Progenitor cell of endocrine pancreas (in vitro differentiated cells): ENCODE measurements around the gene PKD2. TPM values are rescaled to one million over a fixed set of nuclear protein-coding genes. Genes with fewer than 3 reads are reported as not detected.

Experiments used
- DNase-seq: peaks from one replicate; pipeline ENCODE4 v3.0.0; 2021; ENCODE audit warnings: low spot score; ENCODE audit not compliant: unreplicated experiment
- H3K27ac Mint-ChIP-seq: 2 replicates; pipeline ENCODE4 v1.8.0; 2021; ENCODE audit warnings: mild to moderate bottlenecking, moderate library complexity, mixed read lengths
- H3K27me3 Mint-ChIP-seq: 2 replicates; pipeline ENCODE4 v1.8.0; 2021; ENCODE audit warnings: mixed read lengths
- H3K36me3 Mint-ChIP-seq: 2 replicates; pipeline ENCODE4 v1.8.0; 2022; ENCODE audit warnings: mixed read lengths; ENCODE audit not compliant: insufficient read depth
- H3K4me1 Mint-ChIP-seq: 2 replicates; pipeline ENCODE4 v1.8.0; 2021; ENCODE audit warnings: low read depth, mixed read lengths
- H3K4me3 Mint-ChIP-seq: 2 replicates; pipeline ENCODE4 v1.8.0; 2021; ENCODE audit warnings: low read depth, mild to moderate bottlenecking, moderate library complexity, mixed read lengths
- H3K9me3 Mint-ChIP-seq: 2 replicates; pipeline ENCODE4 v1.8.0; 2021; ENCODE audit warnings: low read depth, mixed read lengths
- CTCF ChIP-seq: fragments of 200-600 bp; sonication (generic); IDR thresholded peaks from one replicate; pipeline ENCODE4 v1.5.0; 2021; ENCODE audit warnings: antibody characterized with exemption, mild to moderate bottlenecking; ENCODE audit not compliant: unreplicated experiment
- total RNA-seq: library from RNA; stranded (reverse); gene quantifications from 2 replicates; pipeline ENCODE4 v1.2.1, GENCODE V29; 2021

The PKD2 gene
- total RNA-seq, 1 donor from 2014 or later: 41.1 TPM

GRCh38 chr4:88030565-88031310, 23.3 kb downstream of the PKD2 start:
- H3K4me1 Mint-ChIP-seq: no peaks in the 10 kb centered on the region
- H3K27ac Mint-ChIP-seq: no peak overlapping the region
- no peak for TF ChIP-seq CTCF
- H3K27me3 Mint-ChIP-seq: no peaks in the 10 kb centered on the region
- peaks cover 6% of the 10 kb centered on the region for H3K9me3 Mint-ChIP-seq
- no peak overlapping the region for H3K4me3 Mint-ChIP-seq
- peaks cover 21% of the 10 kb centered on the region for H3K36me3 Mint-ChIP-seq
- DNase-seq: no peak

GRCh38 chr4:88033309-88033708, 25.9 kb downstream of the PKD2 start:
- Mint-ChIP-seq H3K36me3 (peaks cover 21% of the 10 kb centered on the region), H3K4me3 (no peak overlapping the region), H3K9me3 (no peaks in the 10 kb centered on the region), H3K27me3 (no peaks in the 10 kb centered on the region), H3K27ac (no peak overlapping the region), H3K4me1 (no peaks in the 10 kb centered on the region)
- peak; percentile 80 for TF ChIP-seq CTCF
- peak; percentile 20 for DNase-seq

- TF ChIP-seq CTCF: no peak
- Mint-ChIP-seq H3K27ac (no peak overlapping the region), H3K4me3 (no peak overlapping the region), H3K4me1 (no peaks in the 10 kb centered on the region), H3K36me3 (peaks cover 22% of the 10 kb centered on the region), H3K27me3 (no peaks in the 10 kb centered on the region), H3K9me3 (no peaks in the 10 kb centered on the region)
- no peak for DNase-seq
These were observed 27.9 kb downstream of the PKD2 start for GRCh38 chr4:88035292-88035691.

- Mint-ChIP-seq H3K27ac (no peak overlapping the region), H3K27me3 (no peaks in the 10 kb centered on the region), H3K36me3 (peaks cover 20% of the 10 kb centered on the region), H3K4me1 (no peaks in the 10 kb centered on the region), H3K9me3 (no peaks in the 10 kb centered on the region), H3K4me3 (no peak overlapping the region)
- TF ChIP-seq CTCF: no peak
- no peak for DNase-seq
These were observed 30.0 kb downstream of the PKD2 start for GRCh38 chr4:88037447-88037846.

- H3K27me3 Mint-ChIP-seq: no peaks in the 10 kb centered on the region
- no peak for TF ChIP-seq CTCF
- peaks cover 21% of the 10 kb centered on the region for H3K36me3 Mint-ChIP-seq
- no peak overlapping the region for H3K4me3 Mint-ChIP-seq
- no peaks in the 10 kb centered on the region for H3K9me3 Mint-ChIP-seq
- no peak for DNase-seq
- no peaks in the 10 kb centered on the region for H3K4me1 Mint-ChIP-seq
- H3K27ac Mint-ChIP-seq: no peak overlapping the region
These were observed 30.5 kb downstream of the PKD2 start for GRCh38 chr4:88037936-88038335.
